Smooth muscle cell (in vitro differentiated cells): ENCODE measurements around the gene MGAT4B. TPM values are rescaled to one million over a fixed set of nuclear protein-coding genes. Genes with fewer than 3 reads are reported as not detected.
A peak's percentile ranks its signal among the peaks of the same experiment; 100 is the strongest.

ENCODE experiments used
- DNase-seq: peaks from one replicate; lab custom pipeline; 2025; ENCODE audit not compliant: unreplicated experiment; lab: John Stamatoyannopoulos, UW
- H2AFZ ChIP-seq: fragments of 200-600 bp; sonication (generic); 2 replicates; pipeline ENCODE4 v1.6.0; 2016; ENCODE audit warnings: antibody characterized with exemption, low read depth, mild to moderate bottlenecking
- H3F3A ChIP-seq: fragments of 200-600 bp; sonication (generic); 2 replicates; pipeline ENCODE4 v1.6.0; 2017; ENCODE audit warnings: antibody characterized with exemption, low read depth
- H3K27ac ChIP-seq: fragments of 200-600 bp; sonication (generic); 2 replicates; pipeline ENCODE4 v1.5.1; 2016; ENCODE audit warnings: low read depth, mild to moderate bottlenecking
- H3K27me3 ChIP-seq: fragments of 200-600 bp; sonication (generic); 2 replicates; pipeline ENCODE4 v1.6.1; 2016; ENCODE audit warnings: low read depth, mild to moderate bottlenecking
- H3K36me3 ChIP-seq: fragments of 200-600 bp; sonication (generic); 2 replicates; pipeline ENCODE4 v1.5.1; 2016; ENCODE audit warnings: low read depth
- H3K4me1 ChIP-seq: fragments of 200-600 bp; sonication (generic); 2 replicates; pipeline ENCODE4 v1.5.1; 2016; ENCODE audit warnings: low read depth
- H3K4me2 ChIP-seq: fragments of 200-600 bp; sonication (generic); 2 replicates; pipeline ENCODE4 v1.6.0; 2016; ENCODE audit warnings: mild to moderate bottlenecking
- H3K4me3 ChIP-seq: fragments of 200-600 bp; sonication (generic); 2 replicates; pipeline ENCODE4 v1.5.1; 2016; ENCODE audit warnings: mild to moderate bottlenecking
- H3K79me2 ChIP-seq: fragments of 200-600 bp; sonication (generic); 2 replicates; pipeline ENCODE4 v1.6.0; 2016; ENCODE audit warnings: low read depth, mild to moderate bottlenecking
- H3K9ac ChIP-seq: fragments of 200-600 bp; sonication (generic); 2 replicates; pipeline ENCODE4 v1.6.0; 2016; ENCODE audit warnings: low read depth
- H3K9me3 ChIP-seq: fragments of 200-600 bp; sonication (generic); replicated peaks from 2 replicates; pipeline ENCODE4 v1.5.1; 2016; ENCODE audit warnings: low read depth
- H4K20me1 ChIP-seq: fragments of 200-600 bp; sonication (generic); 2 replicates; pipeline ENCODE4 v1.6.0; 2016; ENCODE audit warnings: low read depth
- WGBS: methylation state at CpG from one replicate; pipeline ENCODE4 v1.1.7; 2016; ENCODE audit warnings: low lambda C conversion rate; 5-methylcytosine and 5-hydroxymethylcytosine counted together
- polyA plus RNA-seq: library from polyadenylated mRNA; unstranded; fragments of >200 nt; fragmentation: Nextera tagmentation; extraction: Ambion mirVana; gene quantifications from 2 replicates; pipeline ENCODE4 v1.2.1, GENCODE V29; 2016
- total RNA-seq: library from RNA; depleted of rRNA; stranded (reverse); fragments of >200 nt; gene quantifications from 2 replicates; pipeline ENCODE4 v1.2.3, GENCODE V29; 2014
- TF ChIP-seq, protein P1 (sequence below): fragments of 200-600 bp; sonication (generic); IDR thresholded peaks from 2 replicates; pipeline ENCODE4 v1.5.1; 2017; ENCODE audit warnings: borderline replicate concordance, mild to moderate bottlenecking, antibody characterized with exemption; ENCODE audit not compliant: insufficient read depth, poor library complexity, severe bottlenecking

Gene MGAT4B
- total and polyA plus RNA-seq, 2 experiments from 2014 or later = 60.0 to 121 TPM

- Histone ChIP-seq H3K36me3 (no peaks in the 10 kb centered on the region), H2AFZ (no peak overlapping the region), H4K20me1 (peaks cover 3% of the 10 kb centered on the region), H3K4me1 (peaks cover 4% of the 10 kb centered on the region), H3K9me3 (no peaks in the 10 kb centered on the region), H3K9ac (peak overlapping the region; percentile 59), H3K27ac (peak overlapping the region; percentile 48), H3K27me3 (no peaks in the 10 kb centered on the region), H3K4me2 (peak overlapping the region; percentile 100), H3K79me2 (no peaks in the 10 kb centered on the region), H3F3A (no peaks in the 10 kb centered on the region), H3K4me3 (peak overlapping the region; percentile 77)
- DNase-seq = peak; percentile 74
- TF ChIP-seq, protein P1, sequence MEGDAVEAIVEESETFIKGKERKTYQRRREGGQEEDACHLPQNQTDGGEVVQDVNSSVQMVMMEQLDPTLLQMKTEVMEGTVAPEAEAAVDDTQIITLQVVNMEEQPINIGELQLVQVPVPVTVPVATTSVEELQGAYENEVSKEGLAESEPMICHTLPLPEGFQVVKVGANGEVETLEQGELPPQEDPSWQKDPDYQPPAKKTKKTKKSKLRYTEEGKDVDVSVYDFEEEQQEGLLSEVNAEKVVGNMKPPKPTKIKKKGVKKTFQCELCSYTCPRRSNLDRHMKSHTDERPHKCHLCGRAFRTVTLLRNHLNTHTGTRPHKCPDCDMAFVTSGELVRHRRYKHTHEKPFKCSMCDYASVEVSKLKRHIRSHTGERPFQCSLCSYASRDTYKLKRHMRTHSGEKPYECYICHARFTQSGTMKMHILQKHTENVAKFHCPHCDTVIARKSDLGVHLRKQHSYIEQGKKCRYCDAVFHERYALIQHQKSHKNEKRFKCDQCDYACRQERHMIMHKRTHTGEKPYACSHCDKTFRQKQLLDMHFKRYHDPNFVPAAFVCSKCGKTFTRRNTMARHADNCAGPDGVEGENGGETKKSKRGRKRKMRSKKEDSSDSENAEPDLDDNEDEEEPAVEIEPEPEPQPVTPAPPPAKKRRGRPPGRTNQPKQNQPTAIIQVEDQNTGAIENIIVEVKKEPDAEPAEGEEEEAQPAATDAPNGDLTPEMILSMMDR = peak; percentile 53
- 5% methylated on average over 71 of the region's 113 CpGs for WGBS
Measured at GRCh38 chr5:179795863-179796833, 10.5 kb downstream of the MGAT4B start.

GRCh38 chr5:179795049-179795862 lies 11.4 kb downstream of the MGAT4B start:
- Histone ChIP-seq H2AFZ (no peak overlapping the region), H3K36me3 (no peaks in the 10 kb centered on the region), H3K9ac (peak overlapping the region; percentile 59), H3K4me2 (peak overlapping the region; percentile 100), H3K4me1 (peaks cover 4% of the 10 kb centered on the region), H3K79me2 (no peaks in the 10 kb centered on the region), H3K9me3 (no peaks in the 10 kb centered on the region), H3K4me3 (peak overlapping the region; percentile 77), H3K27ac (no peak overlapping the region), H3K27me3 (no peaks in the 10 kb centered on the region), H3F3A (no peaks in the 10 kb centered on the region), H4K20me1 (no peaks in the 10 kb centered on the region)
- 15% methylated on average over 21 of the region's 53 CpGs for WGBS
- no peak for DNase-seq
- TF ChIP-seq, protein P1 = no peak

DNA sequence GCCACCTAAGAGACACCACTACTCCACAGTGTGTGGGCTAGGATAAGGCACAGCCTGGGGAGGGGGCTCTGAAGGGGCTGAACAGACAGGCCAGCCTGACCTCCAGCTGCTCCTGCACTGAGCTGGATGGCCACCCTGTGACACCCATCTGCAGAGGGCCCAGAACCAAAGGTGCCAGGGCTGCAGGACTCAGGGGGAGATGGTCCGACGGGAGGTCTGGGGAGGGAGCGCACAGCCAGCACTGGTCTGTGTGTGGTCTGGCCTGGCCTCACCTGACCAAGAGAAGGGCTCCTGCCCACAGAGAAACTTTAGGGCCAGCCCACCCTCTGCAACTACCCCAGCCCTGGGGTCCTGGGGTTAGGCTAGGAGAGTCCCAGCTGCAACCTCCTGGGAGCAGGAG lies 12.1 kb downstream of the MGAT4B start:
- TF ChIP-seq, protein P1 = no peak
- Histone ChIP-seq H4K20me1 (no peaks in the 10 kb centered on the region), H3K27me3 (no peaks in the 10 kb centered on the region), H3K9me3 (no peaks in the 10 kb centered on the region), H3K4me3 (no peak overlapping the region), H3K4me1 (peaks cover 4% of the 10 kb centered on the region), H3K27ac (no peak overlapping the region), H3F3A (no peaks in the 10 kb centered on the region), H3K36me3 (no peaks in the 10 kb centered on the region), H3K9ac (no peak overlapping the region), H2AFZ (no peak overlapping the region), H3K79me2 (no peaks in the 10 kb centered on the region), H3K4me2 (no peak overlapping the region)
- no peak for DNase-seq
- WGBS = 96% methylated on average over 3 of the region's 3 CpGs
